SK-N-SH (cell line): ENCODE results near the gene EGLN3. TPM values are rescaled to one million over a fixed set of nuclear protein-coding genes. Genes with fewer than 3 reads are reported as not detected.

Experiments used
- CTCF ChIA-PET: fragments of 300-600, 350-600 bp; formaldehyde crosslinking; extraction: SDS; loops from one replicate; lab custom pipeline; 2021; lab: Yijun Ruan, JAX
- POLR2A ChIA-PET: fragments of 350-600 bp; sonication (Branson Sonifier 250); formaldehyde crosslinking; extraction: SDS; loops from one replicate; lab custom pipeline; 2020; ENCODE audit warnings: antibody characterized with exemption, inconsistent platforms; lab: Yijun Ruan, JAX
- DNase-seq: peaks from one replicate; pipeline ENCODE4 v3.0.0; 2012
- H2AFZ ChIP-seq: fragments of 200-600 bp; sonication (generic); 2 replicates; pipeline ENCODE4 v1.8.1; 2016; ENCODE audit warnings: antibody characterized with exemption, mild to moderate bottlenecking, low read depth
- H3F3A ChIP-seq: fragments of 200-600 bp; sonication (generic); replicated peaks from 2 replicates; pipeline ENCODE3; 2016; ENCODE audit warnings: antibody characterized with exemption, mild to moderate bottlenecking; ENCODE audit not compliant: insufficient read depth
- H3K27ac ChIP-seq, 2 experiments: fragments of 200-500 bp in 1 of 2; fragments of 200-600 bp in 1 of 2; sonication (Bioruptor generic) in 1 of 2; sonication (generic), shearing (Covaris generic) in 1 of 2; 2 replicates each; pipeline versions ENCODE4 v1.5.1 to v1.6.1; 2014 to 2016; ENCODE audit warnings: low read depth in 2 of 2, inconsistent platforms in 1 of 2, low read length in 1 of 2, mild to moderate bottlenecking in 1 of 2, mixed read lengths in 1 of 2
- H3K27me3 ChIP-seq: fragments of 200-600 bp; sonication (generic), shearing (Covaris generic); 2 replicates; pipeline ENCODE4 v1.6.1; 2016; ENCODE audit warnings: mixed run types; ENCODE audit not compliant: insufficient read depth
- H3K36me3 ChIP-seq, 2 experiments: fragments of 200-500 bp in 1 of 2; fragments of 200-600 bp in 1 of 2; sonication (Bioruptor generic) in 1 of 2; sonication (generic) in 1 of 2; replicated peaks in 1 of 2; 2 replicates each; pipeline versions ENCODE3 to v1.5.1; 2014 to 2016; ENCODE audit warnings: low read length in 1 of 2, mild to moderate bottlenecking in 1 of 2; ENCODE audit not compliant: insufficient read depth in 2 of 2, control insufficient read depth in 1 of 2
- H3K4me1 ChIP-seq, 2 experiments: fragments of 200-500 bp in 1 of 2; fragments of 200-600 bp in 1 of 2; sonication (Bioruptor generic) in 1 of 2; sonication (generic), shearing (Covaris generic) in 1 of 2; 2 replicates each; pipeline versions ENCODE4 v1.5.1 to v1.6.1; 2014 to 2016; ENCODE audit warnings: low read depth in 1 of 2, low read length in 1 of 2, mixed run types in 1 of 2; ENCODE audit not compliant: insufficient read depth in 2 of 2, control insufficient read depth in 1 of 2
- H3K4me2 ChIP-seq: fragments of 200-600 bp; sonication (generic), shearing (Covaris generic); 2 replicates; pipeline ENCODE4 v1.6.1; 2017; ENCODE audit warnings: mixed run types
- H3K4me3 ChIP-seq, 2 experiments: fragments of 200-500 bp in 1 of 2; fragments of 200-600 bp in 1 of 2; sonication (Bioruptor generic) in 1 of 2; sonication (generic), shearing (Covaris generic) in 1 of 2; 2 replicates each; pipeline versions ENCODE4 v1.5.1 to v1.8.1; 2014 to 2016; ENCODE audit warnings: low read depth in 2 of 2, inconsistent platforms in 1 of 2, low read length in 1 of 2, mild to moderate bottlenecking in 1 of 2, mixed read lengths in 1 of 2, moderate library complexity in 1 of 2
- H3K79me2 ChIP-seq: fragments of 200-600 bp; sonication (generic); 2 replicates; pipeline ENCODE4 v1.8.1; 2017; ENCODE audit warnings: mild to moderate bottlenecking; ENCODE audit not compliant: insufficient read depth
- H3K9ac ChIP-seq: fragments of 200-600 bp; sonication (generic); 2 replicates; pipeline ENCODE4 v1.6.1; 2017; ENCODE audit warnings: mixed run types
- H3K9me2 ChIP-seq: fragments of 200-600 bp; sonication (generic); 2 replicates; pipeline ENCODE4 v1.6.1; 2017; ENCODE audit warnings: mixed run types
- H3K9me3 ChIP-seq: fragments of 200-600 bp; sonication (generic); 2 replicates; pipeline ENCODE4 v1.6.1; 2017; ENCODE audit warnings: mixed run types, mild to moderate bottlenecking, moderate library complexity
- H4K20me1 ChIP-seq: fragments of 200-600 bp; sonication (generic); 2 replicates; pipeline ENCODE4 v1.6.1; 2017; ENCODE audit warnings: mild to moderate bottlenecking, mixed run types; ENCODE audit not compliant: insufficient read depth
- CHD2 ChIP-seq: fragments of 150-350 bp; IDR thresholded peaks from 2 replicates; pipeline ENCODE4 v1.6.1; 2018; ENCODE audit warnings: low read length; ENCODE audit not compliant: partially characterized antibody
- CTCF ChIP-seq: fragments of 200-600 bp; sonication (generic); IDR thresholded peaks from 2 replicates; pipeline ENCODE4 v1.6.1; 2017; ENCODE audit warnings: antibody characterized with exemption, mild to moderate bottlenecking, moderate library complexity
- FOSL2 ChIP-seq: IDR thresholded peaks from 2 replicates; pipeline ENCODE4 v1.4.0; 2012; ENCODE audit warnings: low read depth, mild to moderate bottlenecking, moderate library complexity, borderline replicate concordance
- FOXJ3 ChIP-seq: sonication (generic); formaldehyde crosslinking; IDR thresholded peaks from 2 replicates; pipeline ENCODE4 v1.5.1; 2020; ENCODE audit warnings: mild to moderate bottlenecking, missing genetic modification reagents
- FOXM1 ChIP-seq: IDR thresholded peaks from 2 replicates; pipeline ENCODE4 v1.4.0; 2012; ENCODE audit warnings: low read depth, mild to moderate bottlenecking
- IRF3 ChIP-seq: fragments of 150-350 bp; IDR thresholded peaks from 2 replicates; pipeline ENCODE4 v1.6.1; 2016; ENCODE audit warnings: mild to moderate bottlenecking, low read depth, low read length
- MAX ChIP-seq: IDR thresholded peaks from 2 replicates; pipeline ENCODE4 v1.4.0; 2012; ENCODE audit warnings: low read depth
- PBX3 ChIP-seq: IDR thresholded peaks from 2 replicates; pipeline ENCODE4; 2012
- POLR2AphosphoS5 ChIP-seq: IDR thresholded peaks from 2 replicates; pipeline ENCODE4 v1.6.1; 2012; ENCODE audit warnings: low read depth, low read length
- REST ChIP-seq: IDR thresholded peaks from 2 replicates; pipeline ENCODE4 v1.6.1; 2012; ENCODE audit warnings: mild to moderate bottlenecking, low read depth, low read length, moderate library complexity
- TEAD4 ChIP-seq: IDR thresholded peaks from 2 replicates; pipeline ENCODE4 v1.4.0; 2012; ENCODE audit warnings: mild to moderate bottlenecking, borderline replicate concordance; ENCODE audit not compliant: insufficient read depth
- ZBTB33 ChIP-seq: IDR thresholded peaks from 2 replicates; pipeline ENCODE4 v1.4.0; 2012; ENCODE audit warnings: low read depth, borderline replicate concordance
- WGBS: methylation state at CpG from one replicate; pipeline ENCODE4 v1.1.6; 2017; ENCODE audit warnings: low lambda C conversion rate; 5-methylcytosine and 5-hydroxymethylcytosine counted together
- polyA plus RNA-seq, 3 experiments: library from polyadenylated mRNA; depleted of rRNA; stranded (reverse); fragments of >200 nt; gene quantifications; 2 replicates each; pipeline ENCODE4 v1.2.3, GENCODE V29; 2012

EGLN3 gene
- polyA plus RNA-seq, 1 of the 3 experiments (the other 2 are of a cell fraction): 0.31 TPM

GRCh38 chr14:33951183-33951840 lies 438 bp upstream of the EGLN3 start:
- H3K9me2 ChIP-seq: no peaks in the 10 kb centered on the region
- H3F3A ChIP-seq: no peaks in the 10 kb centered on the region
- POLR2A ChIA-PET: interaction anchor here (1.0 kb wide), 1 partner anchor 13 kb away, joined by 3 read pairs; no protein-coding TSS in a partner anchor
- H3K79me2 ChIP-seq: no peaks in the 10 kb centered on the region
- peak overlapping the region; percentile 56 to 62 for H3K4me3 ChIP-seq
- WGBS: 31% methylated on average over 6 of the region's 11 CpGs
- no peaks in the 10 kb centered on the region for H3K9me3 ChIP-seq
- no peaks in the 10 kb centered on the region for H3K36me3 ChIP-seq
- H3K4me2 ChIP-seq: peak overlapping the region; percentile 87
- no peak for DNase-seq
- peak overlapping the region; percentile 5; the same call in 1 of the 2 replicates for H3K9ac ChIP-seq
- TF ChIP-seq CHD2 (no peak), POLR2AphosphoS5 (peak; percentile 2; the same call in 1 of the 2 replicates), PBX3 (peak; percentile 82; the same call in 1 of the 2 replicates)
- H3K27ac ChIP-seq: no peak overlapping the region
- CTCF ChIA-PET: interaction anchor here (0.8 to 1.6 kb wide), 5 partner anchors 27 to 147 kb away, joined by 3 to 7 read pairs (median 5); no protein-coding TSS in a partner anchor
- no peaks in the 10 kb centered on the region for H4K20me1 ChIP-seq
- H3K4me1 ChIP-seq: peaks cover 5 to 20% of the 10 kb centered on the region in 2 experiments; a peak in 3 of 4 replicates
- peak overlapping the region; percentile 78 for H2AFZ ChIP-seq
- peaks cover 44% of the 10 kb centered on the region for H3K27me3 ChIP-seq

DNA sequence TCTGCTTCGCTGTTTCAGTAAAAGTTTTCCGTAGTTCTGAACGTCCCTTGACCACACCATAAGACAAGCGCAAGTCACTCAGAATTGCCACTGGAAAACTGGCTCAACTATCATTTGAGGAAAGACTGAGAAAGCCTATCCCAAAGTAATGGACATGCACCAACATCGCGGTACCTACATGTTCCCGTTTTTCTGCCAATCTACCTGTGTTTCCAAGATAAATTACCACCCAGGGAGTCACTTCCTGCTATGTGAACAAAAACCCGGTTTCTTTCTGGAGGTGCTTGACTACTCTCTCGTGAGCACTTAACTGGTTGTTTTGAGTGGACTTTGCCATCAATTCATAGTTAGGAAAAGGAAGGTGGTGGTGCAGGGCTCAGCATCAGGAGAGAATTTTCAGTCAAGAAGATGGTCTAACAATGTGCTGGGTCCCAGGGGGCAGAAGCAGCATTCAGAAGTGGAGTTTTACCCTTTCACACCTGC lies 1.4 kb downstream of the EGLN3 start:
- peaks cover 5 to 20% of the 10 kb centered on the region in 2 experiments; a peak in 3 of 4 replicates for H3K4me1 ChIP-seq
- CTCF ChIA-PET: interaction anchor here (1.5 to 1.6 kb wide), 2 partner anchors 109 to 149 kb away, joined by 5 to 7 read pairs; no protein-coding TSS in a partner anchor
- no peak overlapping the region for H3K9ac ChIP-seq
- no peak overlapping the region for H3K4me2 ChIP-seq
- H3K79me2 ChIP-seq: no peaks in the 10 kb centered on the region
- no peak for DNase-seq
- 94% methylated on average over 9 of the region's 9 CpGs for WGBS
- no peaks in the 10 kb centered on the region for H3K36me3 ChIP-seq
- H3K4me3 ChIP-seq: no peak overlapping the region; a peak in 1 of 4 replicates
- no peaks in the 10 kb centered on the region for H4K20me1 ChIP-seq
- H3K27ac ChIP-seq: no peak overlapping the region
- no peaks in the 10 kb centered on the region for H3K9me2 ChIP-seq
- no peaks in the 10 kb centered on the region for H3K9me3 ChIP-seq
- no peak overlapping the region for H2AFZ ChIP-seq
- H3K27me3 ChIP-seq: peaks cover 44% of the 10 kb centered on the region
- POLR2A ChIA-PET: interaction anchor here (1.1 kb wide), 1 partner anchor 13 kb away, joined by 3 read pairs; no protein-coding TSS in a partner anchor
- no peaks in the 10 kb centered on the region for H3F3A ChIP-seq
- TF ChIP-seq IRF3 (no peak), FOXM1 (no peak), TEAD4 (no peak), CTCF (no peak), MAX (no peak), REST (no peak), FOSL2 (no peak), PBX3 (no peak), ZBTB33 (no peak), FOXJ3 (CRISPR knock-in tag) (no peak)
